HepG2 (cell line): ENCODE results near the gene BABAM2. TPM values are rescaled to one million over a fixed set of nuclear protein-coding genes. Genes with fewer than 3 reads are reported as not detected.

Experiments used
- ATAC-seq: fragments of 200-7000 bp; cut with Tn5 transposase; 3 replicates; pipeline ENCODE4 v1.9.1; 2020; ENCODE audit warnings: mild to moderate bottlenecking, moderate library complexity
- BruUV-seq: library from RNA; stranded (reverse); fragments of 400-500 nt; replicated peaks from 2 replicates; lab custom pipeline; 2021; lab: Mats Ljungman, UMichigan
- CTCF ChIA-PET: fragments of 300-600 bp; formaldehyde crosslinking; extraction: SDS; loops from one replicate; lab custom pipeline; 2021; ENCODE audit warnings: low total read pairs, inconsistent platforms, low intra/inter-chr PET ratio; lab: Yijun Ruan, JAX
- POLR2A ChIA-PET: fragments of 350-600 bp; sonication (Branson Sonifier 250); formaldehyde crosslinking; loops from one replicate; lab custom pipeline; 2020; ENCODE audit warnings: antibody characterized with exemption, inconsistent platforms; lab: Yijun Ruan, JAX
- DNase-seq: peaks from one replicate; pipeline ENCODE4 v3.0.0-alpha.2; 2015; ENCODE audit warnings: low spot score
- FAIRE-seq: peaks from 3 replicates; lab custom pipeline; 2011; peaks lifted over from hg19 to GRCh38; lab: Jason Lieb, UNC
- H2AFZ ChIP-seq: one replicate; pipeline ENCODE4 v1.6.1; 2011; ENCODE audit warnings: low read length, inconsistent platforms
- H3K27ac ChIP-seq: fragments of 300-600 bp; 3 replicates; pipeline ENCODE4 v1.8.0; 2011; ENCODE audit warnings: mixed run types, mild to moderate bottlenecking, mixed read lengths, low read length, inconsistent platforms; ENCODE audit not compliant: insufficient read depth; ENCODE audit errors: extremely low read length
- H3K27me3 ChIP-seq, 2 experiments: fragments of 200-600 bp in 1 of 2; 2 replicates in 1 of 2; 3 replicates in 1 of 2; pipeline versions ENCODE4 v1.6.0 to v1.8.0; 2011; ENCODE audit warnings: low read length in 2 of 2, mild to moderate bottlenecking in 2 of 2, moderate library complexity in 2 of 2, inconsistent platforms in 1 of 2; ENCODE audit not compliant: insufficient read depth in 2 of 2, control insufficient read depth in 1 of 2
- H3K36me3 ChIP-seq, 2 experiments: fragments of 200-600 bp in 1 of 2; replicated peaks in 1 of 2; 2 replicates in 1 of 2; 3 replicates in 1 of 2; pipeline versions ENCODE4 v1.5.1 to v1.8.0; 2011; ENCODE audit warnings: low read length in 2 of 2, inconsistent platforms in 1 of 2; ENCODE audit not compliant: insufficient read depth in 2 of 2, control insufficient read depth in 1 of 2
- H3K4me1 ChIP-seq: 2 replicates; pipeline ENCODE4 v1.5.1; 2012; ENCODE audit warnings: low read length, inconsistent platforms; ENCODE audit not compliant: insufficient read depth
- H3K4me2 ChIP-seq: 2 replicates; pipeline ENCODE4 v1.6.0; 2011; ENCODE audit warnings: low read depth, low read length, inconsistent platforms
- H3K4me3 ChIP-seq, 3 experiments: fragments of 200-600 bp in 1 of 3; sonication (generic), shearing (Covaris generic) in 1 of 3; replicated peaks in 1 of 3; 2 replicates each; pipeline ENCODE4 v1.5.1; 2011 to 2016; ENCODE audit warnings: low read length in 3 of 3, inconsistent platforms in 2 of 3, low read depth in 2 of 3, mild to moderate bottlenecking in 2 of 3, control low read depth in 1 of 3, mixed read lengths in 1 of 3; ENCODE audit not compliant: insufficient read depth in 1 of 3
- H3K79me2 ChIP-seq: one replicate; pipeline ENCODE4 v1.6.1; 2011; ENCODE audit warnings: low read length, inconsistent platforms; ENCODE audit not compliant: insufficient read depth
- H3K9ac ChIP-seq: 2 replicates; pipeline ENCODE4 v1.6.0; 2011; ENCODE audit warnings: mild to moderate bottlenecking, low read depth, low read length, inconsistent platforms; ENCODE audit not compliant: insufficient read depth
- H3K9me3 ChIP-seq: 2 replicates; pipeline ENCODE4 v1.5.1; 2012; ENCODE audit warnings: mild to moderate bottlenecking, low read length
- H4K20me1 ChIP-seq: 2 replicates; pipeline ENCODE4 v1.6.0; 2011; ENCODE audit warnings: inconsistent platforms, mild to moderate bottlenecking, low read length, moderate library complexity; ENCODE audit not compliant: insufficient read depth
- DNMT1 ChIP-seq: sonication (generic); formaldehyde crosslinking; IDR thresholded peaks from 2 replicates; pipeline ENCODE4 v1.5.1; 2020; ENCODE audit warnings: mild to moderate bottlenecking, missing genetic modification reagents
- GMEB2 ChIP-seq: IDR thresholded peaks from 2 replicates; pipeline ENCODE4 v1.6.1; 2016; ENCODE audit warnings: missing biosample characterization, missing genetic modification reagents, low read depth
- GPBP1L1 ChIP-seq: sonication (generic); formaldehyde crosslinking; IDR thresholded peaks from 2 replicates; pipeline ENCODE4 v1.5.0; 2020; ENCODE audit warnings: mild to moderate bottlenecking, missing genetic modification reagents
- POGK ChIP-seq: sonication (generic); formaldehyde crosslinking; conservative IDR thresholded peaks from 2 replicates; pipeline ENCODE4 v1.8.0; 2022; ENCODE audit warnings: mild to moderate bottlenecking, moderate library complexity, missing genetic modification reagents
- REL ChIP-seq: sonication (generic); formaldehyde crosslinking; conservative IDR thresholded peaks from 2 replicates; pipeline ENCODE4 v1.8.0; 2022; ENCODE audit warnings: mild to moderate bottlenecking, missing genetic modification reagents, moderate library complexity
- RELA ChIP-seq: sonication (generic); formaldehyde crosslinking; IDR thresholded peaks from 2 replicates; pipeline ENCODE4 v1.4.0; 2020; ENCODE audit warnings: missing genetic modification reagents
- ZNF160 ChIP-seq: sonication (generic); formaldehyde crosslinking; IDR thresholded peaks from 2 replicates; pipeline ENCODE4 v1.8.0; 2022; ENCODE audit warnings: mild to moderate bottlenecking, inconsistent platforms, missing genetic modification reagents
- ZNF280B ChIP-seq: sonication (generic); formaldehyde crosslinking; IDR thresholded peaks from 2 replicates; pipeline ENCODE4 v1.5.0; 2020; ENCODE audit warnings: missing genetic modification reagents, mild to moderate bottlenecking, borderline replicate concordance
- ZNF382 ChIP-seq: sonication (generic); formaldehyde crosslinking; IDR thresholded peaks from 2 replicates; pipeline ENCODE4 v1.5.0; 2020; ENCODE audit warnings: missing genetic modification reagents, mild to moderate bottlenecking, borderline replicate concordance
- WGBS: methylation state at CpG from one replicate; pipeline ENCODE4 v1.1.6; 2017; ENCODE audit warnings: low lambda C conversion rate; 5-methylcytosine and 5-hydroxymethylcytosine counted together
- in situ Hi-C: cut with HindIII; loops from 2 replicates; pipeline ENCODE4 v1.10.0; 2017; ENCODE audit warnings: low pct_unique_long_range_greater_than_20kb; ENCODE audit not compliant: extremely low pct_ligation_motif_present
- intact Hi-C: fragments of 100-400 bp; cut with micrococcal nuclease; formaldehyde crosslinking; loops from one replicate; pipeline ENCODE4 v1.10.0; 2022; ENCODE audit not compliant: unreplicated experiment
- polyA plus RNA-seq, 8 experiments: library from polyadenylated mRNA; depleted of rRNA in 3 of 8; stranded (reverse) in 7 of 8; unstranded in 1 of 8; fragments of >200 nt; fragmentation: Illumina TruSeq in 4 of 8; extraction: Trizol in 4 of 8; gene quantifications; 2 replicates each; pipeline versions ENCODE4 v1.2.1 to v1.2.3, GENCODE V29; 2011 to 2016; ENCODE audit warnings: low read depth in 4 of 8, missing spikeins in 1 of 8, mixed read lengths in 1 of 8; ENCODE audit not compliant: insufficient read depth in 1 of 8
- total RNA-seq, 5 experiments: library from RNA; depleted of rRNA; stranded (reverse); fragments of >200 nt; fragmentation: Illumina TruSeq; extraction: Trizol; gene quantifications; 2 replicates each; pipeline ENCODE4 v1.2.3, GENCODE V29; 2016; ENCODE audit warnings: low read depth in 1 of 5

BABAM2 gene
- total and polyA plus RNA-seq, 2 of the 13 experiments (the other 11 are each of a cell fraction or from before 2014, with no cell fraction given), result 24.9 to 28.0 TPM

GRCh38 chr2:27902098-27902497 is 11.6 kb downstream of the BABAM2 start (continued):
- no peak for TF ChIP-seq POGK (CRISPR knock-in tag)

- no peak overlapping the region for H3K4me3 ChIP-seq
- H3K9me3 ChIP-seq, result no peaks in the 10 kb centered on the region
- no peak overlapping the region for H3K27ac ChIP-seq
- H4K20me1 ChIP-seq, result no peaks in the 10 kb centered on the region
- no peak overlapping the region for H3K9ac ChIP-seq
- BruUV-seq, result no TSS peak
- peaks cover 4% of the 10 kb centered on the region for H3K79me2 ChIP-seq
- POLR2A ChIA-PET, result no interaction called here
- intact Hi-C loops, result no loop called here
- in situ Hi-C loops, result no loop called here
- DNase-seq (no peak), ATAC-seq (no peak), FAIRE-seq (no peak)
- no peaks in the 10 kb centered on the region for H3K4me1 ChIP-seq
- CTCF ChIA-PET, result no interaction called here
- peaks cover 3 to 22% of the 10 kb centered on the region in 2 experiments; a peak in 4 of 5 replicates for H3K36me3 ChIP-seq
- no peak overlapping the region for H3K4me2 ChIP-seq
- no peak for TF ChIP-seq GPBP1L1 (CRISPR knock-in tag)
- no peak for TF ChIP-seq REL (CRISPR knock-in tag)
- no peak for TF ChIP-seq ZNF382 (CRISPR knock-in tag)
- TF ChIP-seq RELA (CRISPR knock-in tag), result no peak
- no peak for TF ChIP-seq DNMT1 (CRISPR knock-in tag)
- TF ChIP-seq ZNF280B, result no peak
- TF ChIP-seq ZNF160 (CRISPR knock-in tag), result no peak
- no peak for TF ChIP-seq GMEB2 (CRISPR knock-in tag)
- WGBS, result 86% methylated on average over 2 of the region's 2 CpGs
- H3K27me3 ChIP-seq, result no peaks in the 10 kb centered on the region
- H2AFZ ChIP-seq, result no peak overlapping the region
Measured at GRCh38 chr2:27903018-27903417, 12.5 kb downstream of the BABAM2 start.
